ENCODE measurements around the gene HPS1.
A peak's percentile ranks its signal among the peaks of the same experiment; 100 is the strongest.

HPS1 gene

GRCh38 chr10:98417973-98418664 is 28.6 kb downstream of the HPS1 start:
- H3K4me1 ChIP-seq (ENCODE audit: control insufficient read depth in 1 of 2, insufficient read depth in 2 of 2, low read length in 2 of 2): peaks cover 0 to 23% of the 10 kb centered on the region in 2 donors
- no peak overlapping the region for H3K27ac ChIP-seq (ENCODE audit: low read length)
- H3K4me3 ChIP-seq (ENCODE audit: low read depth in 1 of 2, low read length in 2 of 2): no peak overlapping the region
- H3K36me3 ChIP-seq (ENCODE audit: control insufficient read depth in 1 of 2, insufficient read depth in 2 of 2, low read length in 2 of 2): peaks cover 37 to 44% of the 10 kb centered on the region in 2 donors
- no peaks in the 10 kb centered on the region for H3K27me3 ChIP-seq (ENCODE audit: low read depth, low read length)
- H3K9me3 ChIP-seq (ENCODE audit: control insufficient read depth in 1 of 2, low read length in 2 of 2): no peaks in the 10 kb centered on the region

- no peak overlapping the region for H3K27ac ChIP-seq (ENCODE audit: low read length)
- H3K36me3 ChIP-seq (ENCODE audit: control insufficient read depth in 1 of 2, insufficient read depth in 2 of 2, low read length in 2 of 2): peaks cover 33 to 38% of the 10 kb centered on the region in 2 donors
- peaks cover 0 to 23% of the 10 kb centered on the region in 2 donors for H3K4me1 ChIP-seq (ENCODE audit: control insufficient read depth in 1 of 2, insufficient read depth in 2 of 2, low read length in 2 of 2)
- H3K27me3 ChIP-seq (ENCODE audit: low read depth, low read length): no peaks in the 10 kb centered on the region
- no peak overlapping the region for H3K4me3 ChIP-seq (ENCODE audit: low read depth in 1 of 2, low read length in 2 of 2)
- no peaks in the 10 kb centered on the region for H3K9me3 ChIP-seq (ENCODE audit: control insufficient read depth in 1 of 2, low read length in 2 of 2)
Measured at GRCh38 chr10:98417481-98417959, 29.2 kb downstream of the HPS1 start.

- Histone ChIP-seq H3K27me3 (ENCODE audit: low read depth, low read length) (no peaks in the 10 kb centered on the region), H3K9me3 (ENCODE audit: control insufficient read depth in 1 of 2, low read length in 2 of 2) (no peaks in the 10 kb centered on the region), H3K4me3 (ENCODE audit: low read depth in 1 of 2, low read length in 2 of 2) (no peak overlapping the region), H3K4me1 (ENCODE audit: control insufficient read depth in 1 of 2, insufficient read depth in 2 of 2, low read length in 2 of 2) (peaks cover under 1 to 23% of the 10 kb centered on the region in 2 donors), H3K27ac (ENCODE audit: low read length) (no peak overlapping the region), H3K36me3 (ENCODE audit: control insufficient read depth in 1 of 2, insufficient read depth in 2 of 2, low read length in 2 of 2) (peaks cover 29 to 38% of the 10 kb centered on the region in 2 donors)
Measured at GRCh38 chr10:98416606-98417388, 29.9 kb downstream of the HPS1 start.

GRCh38 chr10:98415731-98416119 is 31.0 kb downstream of the HPS1 start:
- Histone ChIP-seq H3K36me3 (ENCODE audit: control insufficient read depth in 1 of 2, insufficient read depth in 2 of 2, low read length in 2 of 2) (peaks cover 23 to 38% of the 10 kb centered on the region in 2 donors), H3K9me3 (ENCODE audit: control insufficient read depth in 1 of 2, low read length in 2 of 2) (no peaks in the 10 kb centered on the region), H3K4me1 (ENCODE audit: control insufficient read depth in 1 of 2, insufficient read depth in 2 of 2, low read length in 2 of 2) (peaks cover 8 to 31% of the 10 kb centered on the region in 2 donors), H3K4me3 (ENCODE audit: low read depth in 1 of 2, low read length in 2 of 2) (peak overlapping the region in 1 of 2 donors; percentile 67), H3K27me3 (ENCODE audit: low read depth, low read length) (no peaks in the 10 kb centered on the region), H3K27ac (ENCODE audit: low read length) (no peak overlapping the region)

- peaks cover 8 to 31% of the 10 kb centered on the region in 2 donors for H3K4me1 ChIP-seq (ENCODE audit: control insufficient read depth in 1 of 2, insufficient read depth in 2 of 2, low read length in 2 of 2)
Measured at GRCh38 chr10:98414932-98415730, 31.6 kb downstream of the HPS1 start, which contains the start of gene PYROXD2. Gene PYROXD2, minus strand, starts transcription at chr10:98415182. Its CDS starts 47 bp downstream, at chr10:98415135.

GRCh38 chr10:98414578-98414931 is 32.2 kb downstream of the HPS1 start:
- Histone ChIP-seq H3K4me1 (ENCODE audit: control insufficient read depth in 1 of 2, insufficient read depth in 2 of 2, low read length in 2 of 2) (peaks cover 8 to 31% of the 10 kb centered on the region in 2 donors), H3K27me3 (ENCODE audit: low read depth, low read length) (no peaks in the 10 kb centered on the region), H3K36me3 (ENCODE audit: control insufficient read depth in 1 of 2, insufficient read depth in 2 of 2, low read length in 2 of 2) (peaks cover 17 to 32% of the 10 kb centered on the region in 2 donors), H3K4me3 (ENCODE audit: low read depth in 1 of 2, low read length in 2 of 2) (peak overlapping the region; percentile 67 to 81), H3K9me3 (ENCODE audit: control insufficient read depth in 1 of 2, low read length in 2 of 2) (no peaks in the 10 kb centered on the region), H3K27ac (ENCODE audit: low read length) (peak overlapping the region; percentile 45)

More at GRCh38 chr10:98414932-98415730, 31.6 kb downstream of the HPS1 start, which contains the start of gene PYROXD2:
- Histone ChIP-seq H3K36me3 (ENCODE audit: control insufficient read depth in 1 of 2, insufficient read depth in 2 of 2, low read length in 2 of 2) (peaks cover 22 to 37% of the 10 kb centered on the region in 2 donors), H3K27ac (ENCODE audit: low read length) (peak within 1 kb of the TSS; percentile 45), H3K9me3 (ENCODE audit: control insufficient read depth in 1 of 2, low read length in 2 of 2) (no peaks in the 10 kb centered on the region), H3K4me3 (ENCODE audit: low read depth in 1 of 2, low read length in 2 of 2) (peak within 1 kb of the TSS; percentile 67 to 81), H3K27me3 (ENCODE audit: low read depth, low read length) (no peaks in the 10 kb centered on the region)

- Histone ChIP-seq H3K4me1 (ENCODE audit: control insufficient read depth in 1 of 2, insufficient read depth in 2 of 2, low read length in 2 of 2) (peaks cover 8 to 31% of the 10 kb centered on the region in 2 donors), H3K4me3 (ENCODE audit: low read depth in 1 of 2, low read length in 2 of 2) (no peak overlapping the region), H3K27me3 (ENCODE audit: low read depth, low read length) (no peaks in the 10 kb centered on the region), H3K36me3 (ENCODE audit: control insufficient read depth in 1 of 2, insufficient read depth in 2 of 2, low read length in 2 of 2) (peaks cover 4 to 8% of the 10 kb centered on the region in 2 donors), H3K9me3 (ENCODE audit: control insufficient read depth in 1 of 2, low read length in 2 of 2) (no peaks in the 10 kb centered on the region), H3K27ac (ENCODE audit: low read length) (no peak overlapping the region)
Measured at GRCh38 chr10:98411768-98412167, 35.0 kb downstream of the HPS1 start.

- no peak overlapping the region for H3K4me3 ChIP-seq (ENCODE audit: low read depth in 1 of 2, low read length in 2 of 2)
Measured at GRCh38 chr10:98411166-98411565, 35.6 kb downstream of the HPS1 start.

GRCh38 chr10:98410759-98411158 is 36.0 kb downstream of the HPS1 start:
- H3K4me1 ChIP-seq (ENCODE audit: control insufficient read depth in 1 of 2, insufficient read depth in 2 of 2, low read length in 2 of 2): peaks cover 8 to 28% of the 10 kb centered on the region in 2 donors

More at GRCh38 chr10:98411166-98411565, 35.6 kb downstream of the HPS1 start:
- no peaks in the 10 kb centered on the region for H3K9me3 ChIP-seq (ENCODE audit: control insufficient read depth in 1 of 2, low read length in 2 of 2)
- peaks cover 8 to 31% of the 10 kb centered on the region in 2 donors for H3K4me1 ChIP-seq (ENCODE audit: control insufficient read depth in 1 of 2, insufficient read depth in 2 of 2, low read length in 2 of 2)
- peaks cover 0 to 5% of the 10 kb centered on the region in 2 donors for H3K36me3 ChIP-seq (ENCODE audit: control insufficient read depth in 1 of 2, insufficient read depth in 2 of 2, low read length in 2 of 2)
- no peaks in the 10 kb centered on the region for H3K27me3 ChIP-seq (ENCODE audit: low read depth, low read length)
- H3K27ac ChIP-seq (ENCODE audit: low read length): no peak overlapping the region

GRCh38 chr10:98410135-98410743 is 36.5 kb downstream of the HPS1 start:
- H3K27me3 ChIP-seq (ENCODE audit: low read depth, low read length): no peaks in the 10 kb centered on the region
- H3K9me3 ChIP-seq (ENCODE audit: control insufficient read depth in 1 of 2, low read length in 2 of 2): no peaks in the 10 kb centered on the region
- H3K36me3 ChIP-seq (ENCODE audit: control insufficient read depth in 1 of 2, insufficient read depth in 2 of 2, low read length in 2 of 2): peaks cover 0 to 5% of the 10 kb centered on the region in 2 donors
- no peak overlapping the region for H3K4me3 ChIP-seq (ENCODE audit: low read depth in 1 of 2, low read length in 2 of 2)
- H3K4me1 ChIP-seq (ENCODE audit: control insufficient read depth in 1 of 2, insufficient read depth in 2 of 2, low read length in 2 of 2): peaks cover 8 to 27% of the 10 kb centered on the region in 2 donors
- no peak overlapping the region for H3K27ac ChIP-seq (ENCODE audit: low read length)

More at GRCh38 chr10:98410759-98411158, 36.0 kb downstream of the HPS1 start:
- Histone ChIP-seq H3K36me3 (ENCODE audit: control insufficient read depth in 1 of 2, insufficient read depth in 2 of 2, low read length in 2 of 2) (peaks cover 0 to 5% of the 10 kb centered on the region in 2 donors), H3K27ac (ENCODE audit: low read length) (no peak overlapping the region), H3K27me3 (ENCODE audit: low read depth, low read length) (no peaks in the 10 kb centered on the region), H3K4me3 (ENCODE audit: low read depth in 1 of 2, low read length in 2 of 2) (no peak overlapping the region), H3K9me3 (ENCODE audit: control insufficient read depth in 1 of 2, low read length in 2 of 2) (no peaks in the 10 kb centered on the region)
